Fibroblast of lung (primary cell): ENCODE results near the gene PER1. TPM values are rescaled to one million over a fixed set of nuclear protein-coding genes. Genes with fewer than 3 reads are reported as not detected.

Experiments
- DNase-seq, 2 donors: peaks; one replicate each; pipeline versions ENCODE4 v3.0.0 to v3.0.0-alpha.2; 2010; ENCODE audit warnings: low read depth in 2 of 2
- H2AFZ ChIP-seq: 2 replicates; pipeline ENCODE4 v1.5.1; 2012; ENCODE audit warnings: low read length, control low read depth, inconsistent platforms
- H3K27ac ChIP-seq: 2 replicates; pipeline ENCODE4 v1.5.1; 2011; ENCODE audit warnings: low read length, control low read depth; ENCODE audit not compliant: insufficient read depth
- H3K27me3 ChIP-seq: 2 replicates; pipeline ENCODE4 v1.5.1; 2011; ENCODE audit warnings: mild to moderate bottlenecking, low read length; ENCODE audit not compliant: control insufficient read depth, insufficient read depth
- H3K36me3 ChIP-seq: 2 replicates; pipeline ENCODE4 v1.5.1; 2011; ENCODE audit warnings: low read length; ENCODE audit not compliant: control insufficient read depth, insufficient read depth
- H3K4me1 ChIP-seq: 2 replicates; pipeline ENCODE4 v1.5.1; 2011; ENCODE audit warnings: low read length; ENCODE audit not compliant: control insufficient read depth, insufficient read depth; ENCODE audit errors: extremely low read depth
- H3K4me2 ChIP-seq: 2 replicates; pipeline ENCODE4 v1.5.1; 2011; ENCODE audit warnings: low read length, control low read depth; ENCODE audit not compliant: insufficient read depth; ENCODE audit errors: extremely low read depth
- H3K4me3 ChIP-seq, 4 experiments: fragments of 200-600 bp in 1 of 4; sonication (generic) in 1 of 4; replicated peaks in 1 of 4; 2 replicates each; pipeline ENCODE4 v1.5.1; 2011 to 2016; ENCODE audit warnings: low read length in 4 of 4, low read depth in 3 of 4, mild to moderate bottlenecking in 3 of 4, control low read depth in 2 of 4, inconsistent platforms in 1 of 4, mixed read lengths in 1 of 4; ENCODE audit not compliant: insufficient read depth in 1 of 4; ENCODE audit errors: control extremely low read depth in 1 of 4
- H3K79me2 ChIP-seq: 2 replicates; pipeline ENCODE4 v1.5.1; 2012; ENCODE audit warnings: mild to moderate bottlenecking, low read length, inconsistent platforms; ENCODE audit not compliant: control insufficient read depth, insufficient read depth
- H3K9ac ChIP-seq: 2 replicates; pipeline ENCODE4 v1.5.1; 2011; ENCODE audit warnings: mild to moderate bottlenecking, low read length, control low read depth; ENCODE audit not compliant: insufficient read depth
- H3K9me3 ChIP-seq: 2 replicates; pipeline ENCODE4 v1.5.1; 2012; ENCODE audit warnings: low read depth, low read length; ENCODE audit not compliant: control insufficient read depth, insufficient read depth
- H4K20me1 ChIP-seq: 2 replicates; pipeline ENCODE4 v1.5.1; 2011; ENCODE audit warnings: low read length; ENCODE audit not compliant: control insufficient read depth, insufficient read depth; ENCODE audit errors: extremely low read depth
- EZH2 ChIP-seq: IDR thresholded peaks from 2 replicates; pipeline ENCODE4 v1.5.1; 2012; ENCODE audit warnings: low read length, control low read depth, mild to moderate bottlenecking; ENCODE audit errors: missing control alignments
- polyA plus RNA-seq, 2 donors: library from polyadenylated mRNA; depleted of rRNA in 1 of 2; stranded (reverse) in 1 of 2; unstranded in 1 of 2; fragments of >200 nt; gene quantifications; 2 replicates each; pipeline ENCODE4 v1.2.1, GENCODE V29; 2011 to 2012; ENCODE audit warnings: missing spikeins in 1 of 2
- total RNA-seq: library from RNA; depleted of rRNA; stranded (reverse); fragments of >200 nt; gene quantifications from 2 replicates; pipeline ENCODE4 v1.2.1, GENCODE V29; 2014
- TF ChIP-seq, protein P1 (sequence below), 2 donors: IDR thresholded peaks in 1 of 2; conservative IDR thresholded peaks in 1 of 2; 1 replicate in 1 of 2; 2 replicates in 1 of 2; pipeline ENCODE4 v1.5.1; 2011 to 2012; ENCODE audit warnings: low read length in 2 of 2, control low read depth in 1 of 2, inconsistent platforms in 1 of 2, low read depth in 1 of 2, mild to moderate bottlenecking in 1 of 2

The PER1 gene
- total and polyA plus RNA-seq, 2 donors (not counting 1 experiment from before 2014, with no cell fraction given), result 2.5 to 6.9 TPM

DNA sequence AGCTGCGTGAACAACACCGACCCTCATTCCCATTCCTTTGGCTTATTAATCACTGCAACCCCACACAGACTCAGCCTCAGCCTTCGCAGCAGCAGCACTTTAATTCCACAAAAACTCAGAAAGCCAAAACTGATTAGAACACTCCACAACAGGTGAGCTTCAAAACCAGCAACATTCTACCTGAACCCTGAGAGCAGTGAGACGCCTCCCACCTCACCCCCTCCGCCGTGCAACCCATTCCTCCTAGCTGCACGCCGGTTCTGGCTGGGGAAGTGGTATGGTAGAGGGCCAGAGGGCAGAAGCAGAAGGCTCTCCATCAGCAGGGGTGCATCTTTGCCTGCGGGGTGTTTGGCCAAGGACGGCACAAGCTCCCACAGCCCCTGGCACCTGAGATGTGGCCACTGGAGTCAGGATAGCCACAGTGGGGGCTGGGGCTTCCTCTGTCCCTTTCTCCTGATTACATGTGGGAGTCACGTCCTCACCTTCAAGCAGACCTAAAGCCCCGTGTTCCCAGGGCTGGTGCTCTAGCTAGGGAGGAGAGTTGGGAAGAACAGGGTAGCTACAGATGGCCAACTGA is 36.1 kb upstream of the PER1 start:
- no peaks in the 10 kb centered on the region for H3K36me3 ChIP-seq
- DNase-seq, result no peak
- peak overlapping the region; percentile 66 to 84 (median 73) for H3K4me3 ChIP-seq
- peaks cover 15% of the 10 kb centered on the region for H3K79me2 ChIP-seq
- peak overlapping the region; percentile 37 for H3K9ac ChIP-seq
- no peak for TF ChIP-seq EZH2
- TF ChIP-seq, protein P1, sequence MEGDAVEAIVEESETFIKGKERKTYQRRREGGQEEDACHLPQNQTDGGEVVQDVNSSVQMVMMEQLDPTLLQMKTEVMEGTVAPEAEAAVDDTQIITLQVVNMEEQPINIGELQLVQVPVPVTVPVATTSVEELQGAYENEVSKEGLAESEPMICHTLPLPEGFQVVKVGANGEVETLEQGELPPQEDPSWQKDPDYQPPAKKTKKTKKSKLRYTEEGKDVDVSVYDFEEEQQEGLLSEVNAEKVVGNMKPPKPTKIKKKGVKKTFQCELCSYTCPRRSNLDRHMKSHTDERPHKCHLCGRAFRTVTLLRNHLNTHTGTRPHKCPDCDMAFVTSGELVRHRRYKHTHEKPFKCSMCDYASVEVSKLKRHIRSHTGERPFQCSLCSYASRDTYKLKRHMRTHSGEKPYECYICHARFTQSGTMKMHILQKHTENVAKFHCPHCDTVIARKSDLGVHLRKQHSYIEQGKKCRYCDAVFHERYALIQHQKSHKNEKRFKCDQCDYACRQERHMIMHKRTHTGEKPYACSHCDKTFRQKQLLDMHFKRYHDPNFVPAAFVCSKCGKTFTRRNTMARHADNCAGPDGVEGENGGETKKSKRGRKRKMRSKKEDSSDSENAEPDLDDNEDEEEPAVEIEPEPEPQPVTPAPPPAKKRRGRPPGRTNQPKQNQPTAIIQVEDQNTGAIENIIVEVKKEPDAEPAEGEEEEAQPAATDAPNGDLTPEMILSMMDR (conservative IDR thresholded peaks at IDR 0.05 in 1 of 2, IDR thresholded peaks at IDR 0.05 in 1 of 2; ENCODE audit: low read depth in 1 of 2, low read length in 2 of 2), result no peak
- peaks cover 2% of the 10 kb centered on the region for H4K20me1 ChIP-seq
- no peaks in the 10 kb centered on the region for H3K27me3 ChIP-seq
- peak overlapping the region; percentile 61 for H3K27ac ChIP-seq
- peak overlapping the region; percentile 98 for H3K4me2 ChIP-seq
- H3K4me1 ChIP-seq, result peaks cover 13% of the 10 kb centered on the region
- no peaks in the 10 kb centered on the region for H3K9me3 ChIP-seq
- H2AFZ ChIP-seq, result no peak overlapping the region

DNA sequence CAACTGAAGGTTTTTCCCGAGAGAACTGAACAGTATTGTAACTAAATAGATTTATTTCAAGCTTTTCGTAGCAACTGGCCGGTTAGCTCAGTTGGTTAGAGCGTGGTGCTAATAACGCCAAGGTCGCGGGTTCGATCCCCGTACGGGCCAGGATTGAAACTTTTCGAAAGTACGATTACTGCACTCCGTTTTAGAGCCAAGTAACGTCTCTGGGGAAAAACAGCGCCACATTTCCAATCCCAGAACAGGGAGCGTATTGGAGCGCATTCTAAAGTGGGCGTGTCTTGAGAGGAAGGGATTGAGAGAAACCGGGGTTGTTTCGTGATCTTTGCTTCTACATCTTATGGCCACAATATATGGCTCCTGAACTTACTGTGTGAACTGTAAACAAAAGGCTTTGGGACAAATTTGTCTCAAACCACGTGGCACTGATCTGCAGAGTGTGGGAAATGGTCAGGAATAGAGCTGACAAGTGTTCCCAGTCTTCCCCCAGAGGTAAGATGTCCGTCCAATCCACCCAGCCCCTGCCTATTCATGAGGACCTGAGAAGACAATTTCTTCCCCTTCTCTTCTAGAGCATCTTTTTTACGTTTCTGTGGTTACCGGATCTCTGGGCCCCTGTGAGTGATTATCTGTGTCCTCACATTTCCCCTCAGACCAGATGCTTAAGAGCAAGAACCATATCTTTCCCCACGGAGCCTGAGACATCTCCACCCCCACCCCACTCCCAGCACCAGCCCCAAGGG is 35.5 kb upstream of the PER1 start:
- Histone ChIP-seq H3K9ac (peak overlapping the region; percentile 37), H3K4me1 (peaks cover 13% of the 10 kb centered on the region), H3K4me3 (peak overlapping the region; percentile 66 to 97 (median 82)), H3K36me3 (no peaks in the 10 kb centered on the region), H3K27me3 (no peaks in the 10 kb centered on the region), H4K20me1 (peaks cover 2% of the 10 kb centered on the region), H3K27ac (peak overlapping the region; percentile 78), H3K79me2 (peaks cover 15% of the 10 kb centered on the region), H3K9me3 (no peaks in the 10 kb centered on the region), H2AFZ (no peak overlapping the region), H3K4me2 (peak overlapping the region; percentile 98)
- peak; percentile 99 to 100 for DNase-seq
- TF ChIP-seq EZH2, result no peak
- TF ChIP-seq, protein P1 (conservative IDR thresholded peaks at IDR 0.05 in 1 of 2, IDR thresholded peaks at IDR 0.05 in 1 of 2; ENCODE audit: low read depth in 1 of 2, low read length in 2 of 2), result no peak

DNA sequence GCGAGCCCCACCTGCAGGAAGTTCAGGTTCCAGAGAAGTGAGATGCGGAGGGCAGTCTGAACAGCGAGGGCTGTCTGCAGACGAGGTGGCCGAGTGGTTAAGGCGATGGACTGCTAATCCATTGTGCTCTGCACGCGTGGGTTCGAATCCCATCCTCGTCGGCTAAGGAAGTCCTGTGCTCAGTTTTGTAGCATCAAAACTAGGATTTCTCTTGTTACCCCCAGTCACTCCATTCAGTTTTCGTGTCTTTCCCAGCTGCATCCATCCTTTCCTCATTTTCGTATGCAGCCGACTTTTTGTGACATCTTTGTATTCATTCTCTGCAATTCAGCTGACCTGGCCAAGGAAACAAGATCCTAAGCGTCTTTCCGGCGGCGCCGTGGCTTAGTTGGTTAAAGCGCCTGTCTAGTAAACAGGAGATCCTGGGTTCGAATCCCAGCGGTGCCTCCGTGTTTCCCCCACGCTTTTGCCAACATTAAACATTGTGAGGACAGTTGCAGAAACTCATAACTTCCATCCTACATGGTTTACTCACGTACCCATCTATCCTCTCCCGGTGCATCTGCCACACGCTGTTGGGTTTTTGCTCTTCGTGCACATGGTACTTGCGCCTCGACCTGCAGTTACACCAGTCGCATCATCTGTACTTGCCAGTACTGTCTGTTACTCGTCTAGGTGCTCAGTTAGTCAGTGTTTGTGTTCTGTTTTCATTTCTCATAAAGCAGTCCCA is 34.7 kb upstream of the PER1 start:
- TF ChIP-seq EZH2, result no peak
- TF ChIP-seq, protein P1 (conservative IDR thresholded peaks at IDR 0.05 in 1 of 2, IDR thresholded peaks at IDR 0.05 in 1 of 2; ENCODE audit: low read depth in 1 of 2, low read length in 2 of 2), result peak; percentile 42 to 44
- Histone ChIP-seq H3K9ac (no peak overlapping the region), H3K4me1 (peaks cover 13% of the 10 kb centered on the region), H3K36me3 (no peaks in the 10 kb centered on the region), H3K79me2 (peaks cover 15% of the 10 kb centered on the region), H3K4me2 (peak overlapping the region; percentile 92), H3K27ac (peak overlapping the region; percentile 81), H3K9me3 (no peaks in the 10 kb centered on the region), H3K4me3 (peak overlapping the region; percentile 88 to 97 (median 96)), H3K27me3 (no peaks in the 10 kb centered on the region), H2AFZ (peak overlapping the region; percentile 93), H4K20me1 (peaks cover 2% of the 10 kb centered on the region)
- peak; percentile 93 to 97 for DNase-seq
